Keratinocyte (primary cell): ENCODE data around the gene TUT7.

Source experiments
- EZH2 ChIP-seq: IDR thresholded peaks from one replicate; pipeline ENCODE4 v1.6.1; 2012; ENCODE audit warnings: inconsistent platforms, mild to moderate bottlenecking, low read length, moderate library complexity
- TF ChIP-seq, protein P1 (sequence below), 3 experiments: IDR thresholded peaks in 1 of 3; conservative IDR thresholded peaks in 1 of 3; optimal IDR thresholded peaks in 1 of 3; 2 replicates in 2 of 3; 3 replicates in 1 of 3; pipeline versions ENCODE3 to v1.5.1; 2011; ENCODE audit warnings: low read length in 3 of 3, mild to moderate bottlenecking in 3 of 3, moderate library complexity in 2 of 3, control low read depth in 1 of 3, inconsistent platforms in 1 of 3; ENCODE audit not compliant: insufficient read depth in 2 of 3; ENCODE audit errors: extremely low read depth in 1 of 3

DNA sequence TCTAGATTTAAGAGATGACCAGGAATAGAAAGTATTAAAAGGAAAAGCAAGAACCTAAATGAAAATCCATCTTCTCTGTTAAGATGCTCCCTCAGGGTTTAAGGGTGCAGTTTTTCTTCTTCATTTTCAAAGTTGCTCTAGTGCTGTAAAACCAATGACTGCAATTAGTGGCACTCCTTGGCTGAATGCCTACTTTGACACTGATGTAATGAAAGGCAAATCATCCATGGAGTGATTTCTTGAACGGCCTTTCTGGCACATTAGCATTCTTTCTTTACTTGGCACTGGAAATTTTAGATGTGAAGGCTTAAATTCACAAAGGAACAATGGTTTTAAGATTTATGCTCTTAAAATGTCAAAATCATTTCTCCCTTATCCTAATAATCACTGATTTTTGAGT lies 52.5 kb downstream of the TUT7 start:
- TF ChIP-seq, protein P1, sequence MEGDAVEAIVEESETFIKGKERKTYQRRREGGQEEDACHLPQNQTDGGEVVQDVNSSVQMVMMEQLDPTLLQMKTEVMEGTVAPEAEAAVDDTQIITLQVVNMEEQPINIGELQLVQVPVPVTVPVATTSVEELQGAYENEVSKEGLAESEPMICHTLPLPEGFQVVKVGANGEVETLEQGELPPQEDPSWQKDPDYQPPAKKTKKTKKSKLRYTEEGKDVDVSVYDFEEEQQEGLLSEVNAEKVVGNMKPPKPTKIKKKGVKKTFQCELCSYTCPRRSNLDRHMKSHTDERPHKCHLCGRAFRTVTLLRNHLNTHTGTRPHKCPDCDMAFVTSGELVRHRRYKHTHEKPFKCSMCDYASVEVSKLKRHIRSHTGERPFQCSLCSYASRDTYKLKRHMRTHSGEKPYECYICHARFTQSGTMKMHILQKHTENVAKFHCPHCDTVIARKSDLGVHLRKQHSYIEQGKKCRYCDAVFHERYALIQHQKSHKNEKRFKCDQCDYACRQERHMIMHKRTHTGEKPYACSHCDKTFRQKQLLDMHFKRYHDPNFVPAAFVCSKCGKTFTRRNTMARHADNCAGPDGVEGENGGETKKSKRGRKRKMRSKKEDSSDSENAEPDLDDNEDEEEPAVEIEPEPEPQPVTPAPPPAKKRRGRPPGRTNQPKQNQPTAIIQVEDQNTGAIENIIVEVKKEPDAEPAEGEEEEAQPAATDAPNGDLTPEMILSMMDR (optimal IDR thresholded peaks at IDR 0.05 in 1 of 3, IDR thresholded peaks at IDR 0.05 in 1 of 3, conservative IDR thresholded peaks at IDR 0.05 in 1 of 3; ENCODE audit: extremely low read depth in 1 of 3, insufficient read depth in 2 of 3, low read length in 3 of 3), result no peak
- no peak for TF ChIP-seq EZH2
